PC-3 (cell line): ENCODE data around the gene RTTN. TPM values are rescaled to one million over a fixed set of nuclear protein-coding genes. Genes with fewer than 3 reads are reported as not detected.

ENCODE experiments used
- ATAC-seq: fragments of 200-7000 bp; cut with Tn5 transposase; 2 replicates; pipeline ENCODE4 v1.9.1; 2020; ENCODE audit warnings: mild to moderate bottlenecking, moderate library complexity
- BruUV-seq: library from RNA; stranded (reverse); fragments of 400-500 nt; replicated peaks from 2 replicates; lab custom pipeline; 2021; lab: Mats Ljungman, UMichigan
- CTCF ChIA-PET: fragments of 300-600 bp; sonication (Branson Sonifier 250); formaldehyde crosslinking; loops from one replicate; lab custom pipeline; 2022; ENCODE audit warnings: antibody characterized with exemption; lab: Charles Lee
- POLR2A ChIA-PET: fragments of 300-600 bp; sonication (Branson Sonifier 250); formaldehyde crosslinking; loops from one replicate; lab custom pipeline; 2022; ENCODE audit warnings: antibody characterized with exemption; ENCODE audit not compliant: unreplicated experiment; lab: Charles Lee
- DNase-seq: peaks from one replicate; pipeline ENCODE4 v3.0.0-alpha.2; 2015
- H2AFZ ChIP-seq: fragments of 300-600 bp; sonication (generic); 2 replicates; pipeline ENCODE4 v1.6.0; 2016; ENCODE audit warnings: antibody characterized with exemption, low read length
- H3F3A ChIP-seq: fragments of 300-600 bp; sonication (generic); one replicate; pipeline ENCODE4 v1.6.0; 2017; ENCODE audit warnings: antibody characterized with exemption, low read length, control low read depth, mild to moderate bottlenecking; ENCODE audit not compliant: unreplicated experiment
- H3K27ac ChIP-seq: fragments of 300-600 bp; sonication (generic); 2 replicates; pipeline ENCODE4 v1.5.1; 2016; ENCODE audit warnings: mild to moderate bottlenecking, low read length
- H3K27me3 ChIP-seq: fragments of 300-600 bp; sonication (generic); 2 replicates; pipeline ENCODE4 v1.6.1; 2016; ENCODE audit warnings: low read length, mixed read lengths
- H3K36me3 ChIP-seq: fragments of 300-600 bp; sonication (generic); 2 replicates; pipeline ENCODE4 v1.6.1; 2016; ENCODE audit warnings: low read depth, mixed run types, low read length, mixed read lengths
- H3K4me1 ChIP-seq: fragments of 300-600 bp; sonication (generic); 2 replicates; pipeline ENCODE4 v1.5.1; 2016; ENCODE audit warnings: low read length; ENCODE audit not compliant: insufficient read depth
- H3K4me2 ChIP-seq: fragments of 300-600 bp; sonication (generic); 2 replicates; pipeline ENCODE4 v1.6.0; 2016; ENCODE audit warnings: low read length
- H3K4me3 ChIP-seq: fragments of 300-600 bp; sonication (generic); 2 replicates; pipeline ENCODE4 v1.5.1; 2016; ENCODE audit warnings: mild to moderate bottlenecking, low read length, mixed read lengths
- H3K79me2 ChIP-seq: fragments of 300-600 bp; sonication (generic); 2 replicates; pipeline ENCODE4 v1.6.1; 2017; ENCODE audit warnings: low read length, mixed read lengths
- H3K9ac ChIP-seq: fragments of 300-600 bp; sonication (generic); 2 replicates; pipeline ENCODE4 v1.6.0; 2016; ENCODE audit warnings: mild to moderate bottlenecking, low read length
- H3K9me2 ChIP-seq: fragments of 300-600 bp; sonication (generic); replicated peaks from 2 replicates; pipeline ENCODE4 v1.6.1; 2016; ENCODE audit warnings: mixed run types, low read length, mixed read lengths
- H3K9me3 ChIP-seq: fragments of 300-600 bp; sonication (generic); 2 replicates; pipeline ENCODE4 v1.6.1; 2016; ENCODE audit warnings: low read length, mixed read lengths
- H4K20me1 ChIP-seq: fragments of 300-600 bp; sonication (generic); 2 replicates; pipeline ENCODE4 v1.6.1; 2016; ENCODE audit warnings: low read length, mixed read lengths
- EZH2 ChIP-seq: fragments of 300-600 bp; sonication (generic); IDR thresholded peaks from one replicate; pipeline ENCODE4 v1.6.1; 2017; ENCODE audit warnings: antibody characterized with exemption, mild to moderate bottlenecking, low read length; ENCODE audit not compliant: unreplicated experiment
- EZH2phosphoT487 ChIP-seq: fragments of 300-600 bp; sonication (generic); IDR thresholded peaks from 2 replicates; pipeline ENCODE4 v1.6.1; 2018; ENCODE audit warnings: mild to moderate bottlenecking, antibody characterized with exemption, low read length, borderline replicate concordance
- intact Hi-C: fragments of 100-400 bp; cut with micrococcal nuclease; formaldehyde crosslinking; loops from 2 replicates; pipeline ENCODE4 v1.9.0; 2023
- total RNA-seq: library from RNA; depleted of rRNA; stranded (reverse); fragments of >200 nt; gene quantifications from 2 replicates; pipeline ENCODE4 v1.2.3, GENCODE V29; 2014
- TF ChIP-seq, protein P1 (sequence below): fragments of 300-600 bp; sonication (generic); conservative IDR thresholded peaks from 2 replicates; pipeline ENCODE4 v1.5.1; 2017; ENCODE audit warnings: antibody characterized with exemption, low read depth, mild to moderate bottlenecking, low read length

The RTTN gene
- total RNA-seq, 1 experiment from 2014 or later: 24.7 TPM

DNA sequence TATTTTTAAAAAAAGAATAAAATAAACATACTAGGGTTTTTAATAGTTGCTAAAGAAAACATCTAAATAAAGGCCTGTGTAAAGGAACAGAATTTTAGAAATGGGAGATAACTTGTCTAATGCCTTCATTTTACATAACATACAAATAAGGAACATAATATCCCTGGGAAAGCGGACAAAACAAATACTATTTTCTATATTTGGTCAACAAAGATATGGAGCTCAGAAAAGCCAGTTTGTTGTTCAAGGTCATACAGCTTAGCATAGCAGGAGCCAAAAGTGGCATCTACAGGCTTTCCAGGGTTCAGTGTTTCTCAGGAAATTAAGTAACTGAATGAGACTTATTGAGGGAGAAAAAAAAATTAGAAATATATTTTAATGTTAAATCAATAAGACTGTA lies 184.4 kb downstream of the RTTN start:
- Histone ChIP-seq H2AFZ (no peak overlapping the region), H4K20me1 (no peaks in the 10 kb centered on the region), H3K27me3 (no peaks in the 10 kb centered on the region), H3K27ac (no peak overlapping the region), H3K4me2 (no peak overlapping the region), H3K79me2 (no peaks in the 10 kb centered on the region), H3K9me3 (no peaks in the 10 kb centered on the region), H3F3A (no peaks in the 10 kb centered on the region), H3K4me3 (no peak overlapping the region), H3K9ac (no peak overlapping the region), H3K4me1 (no peaks in the 10 kb centered on the region), H3K36me3 (peaks cover 16% of the 10 kb centered on the region), H3K9me2 (no peaks in the 10 kb centered on the region)
- no TSS peak for BruUV-seq
- POLR2A ChIA-PET: no interaction called here
- ATAC-seq (no peak), DNase-seq (no peak)
- CTCF ChIA-PET: interaction anchor here (0.7 kb wide), 1 partner anchor 863 kb away, joined by 3 read pairs; no protein-coding TSS in a partner anchor
- TF ChIP-seq EZH2 (no peak), EZH2phosphoT487 (no peak)
- intact Hi-C loops: no loop called here

DNA sequence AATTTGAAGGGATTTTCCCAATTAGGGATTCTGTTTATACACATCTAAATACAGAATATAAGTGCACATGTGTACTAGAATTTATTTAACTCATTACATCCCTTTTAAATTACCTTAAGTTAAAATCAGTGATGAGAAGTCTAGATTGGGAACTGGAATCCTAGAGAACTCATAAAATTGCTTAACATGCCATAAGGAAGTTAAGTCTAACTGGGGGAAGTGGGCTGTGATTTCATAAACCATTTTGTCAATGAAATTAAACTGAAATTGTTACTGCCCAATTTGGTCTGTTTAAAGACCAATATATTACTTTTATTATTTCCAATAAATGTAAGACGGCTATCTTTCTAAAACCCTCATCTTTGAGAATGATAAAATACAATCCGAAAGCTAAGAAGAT lies 185.5 kb downstream of the RTTN start:
- no peaks in the 10 kb centered on the region for H3K27me3 ChIP-seq
- intact Hi-C loops: no loop called here
- no peak overlapping the region for H3K9ac ChIP-seq
- TF ChIP-seq, protein P1, sequence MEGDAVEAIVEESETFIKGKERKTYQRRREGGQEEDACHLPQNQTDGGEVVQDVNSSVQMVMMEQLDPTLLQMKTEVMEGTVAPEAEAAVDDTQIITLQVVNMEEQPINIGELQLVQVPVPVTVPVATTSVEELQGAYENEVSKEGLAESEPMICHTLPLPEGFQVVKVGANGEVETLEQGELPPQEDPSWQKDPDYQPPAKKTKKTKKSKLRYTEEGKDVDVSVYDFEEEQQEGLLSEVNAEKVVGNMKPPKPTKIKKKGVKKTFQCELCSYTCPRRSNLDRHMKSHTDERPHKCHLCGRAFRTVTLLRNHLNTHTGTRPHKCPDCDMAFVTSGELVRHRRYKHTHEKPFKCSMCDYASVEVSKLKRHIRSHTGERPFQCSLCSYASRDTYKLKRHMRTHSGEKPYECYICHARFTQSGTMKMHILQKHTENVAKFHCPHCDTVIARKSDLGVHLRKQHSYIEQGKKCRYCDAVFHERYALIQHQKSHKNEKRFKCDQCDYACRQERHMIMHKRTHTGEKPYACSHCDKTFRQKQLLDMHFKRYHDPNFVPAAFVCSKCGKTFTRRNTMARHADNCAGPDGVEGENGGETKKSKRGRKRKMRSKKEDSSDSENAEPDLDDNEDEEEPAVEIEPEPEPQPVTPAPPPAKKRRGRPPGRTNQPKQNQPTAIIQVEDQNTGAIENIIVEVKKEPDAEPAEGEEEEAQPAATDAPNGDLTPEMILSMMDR: no peak
- TF ChIP-seq EZH2phosphoT487 (no peak), EZH2 (no peak)
- DNase-seq: no peak
- no peaks in the 10 kb centered on the region for H4K20me1 ChIP-seq
- H3K4me3 ChIP-seq: no peak overlapping the region
- ChIA-PET CTCF (no interaction called here), POLR2A (no interaction called here)
- no peaks in the 10 kb centered on the region for H3K4me1 ChIP-seq
- no peak for ATAC-seq
- peaks cover 16% of the 10 kb centered on the region for H3K36me3 ChIP-seq
- no peaks in the 10 kb centered on the region for H3K9me2 ChIP-seq
- H3K27ac ChIP-seq: no peak overlapping the region
- no peak overlapping the region for H3K4me2 ChIP-seq
- no peaks in the 10 kb centered on the region for H3K79me2 ChIP-seq
- no peaks in the 10 kb centered on the region for H3F3A ChIP-seq
- BruUV-seq: no TSS peak
- H3K9me3 ChIP-seq: no peaks in the 10 kb centered on the region
- no peak overlapping the region for H2AFZ ChIP-seq

DNA sequence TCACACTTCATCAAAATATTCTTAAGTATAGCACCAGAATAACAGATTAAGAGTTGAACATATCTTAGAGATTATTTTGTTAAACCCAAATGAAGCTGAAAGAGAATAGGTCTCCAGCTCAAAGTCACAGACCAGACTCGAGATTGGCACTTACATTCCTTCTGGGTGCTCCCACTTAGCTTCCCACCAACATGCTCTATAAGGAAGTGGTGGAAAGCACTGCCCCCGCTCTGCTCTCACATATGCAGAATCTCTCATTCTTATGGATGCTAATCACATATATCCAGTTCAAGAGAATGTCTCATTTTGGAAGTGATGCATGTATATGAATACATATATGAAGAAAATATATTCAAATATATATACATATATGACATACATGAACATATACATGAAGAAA lies 186.4 kb downstream of the RTTN start:
- H3K4me1 ChIP-seq: no peaks in the 10 kb centered on the region
- H3K27ac ChIP-seq: no peak overlapping the region
- no peak for ATAC-seq
- no peaks in the 10 kb centered on the region for H3K27me3 ChIP-seq
- no peak overlapping the region for H2AFZ ChIP-seq
- H3K9ac ChIP-seq: no peak overlapping the region
- BruUV-seq: no TSS peak
- no peak overlapping the region for H3K4me2 ChIP-seq
- POLR2A ChIA-PET: no interaction called here
- H3F3A ChIP-seq: no peaks in the 10 kb centered on the region
- intact Hi-C loops: no loop called here
- no peak overlapping the region for H3K4me3 ChIP-seq
- no peak for TF ChIP-seq EZH2
- no peak for TF ChIP-seq EZH2phosphoT487
- TF ChIP-seq, protein P1: no peak
- no peaks in the 10 kb centered on the region for H3K9me3 ChIP-seq
- CTCF ChIA-PET: no interaction called here
- H4K20me1 ChIP-seq: no peaks in the 10 kb centered on the region
- no peaks in the 10 kb centered on the region for H3K9me2 ChIP-seq
- no peaks in the 10 kb centered on the region for H3K79me2 ChIP-seq
- no peak for DNase-seq
- H3K36me3 ChIP-seq: peaks cover 16% of the 10 kb centered on the region
